ENCODE results near the gene SLC29A1.

SLC29A1 gene

DNA sequence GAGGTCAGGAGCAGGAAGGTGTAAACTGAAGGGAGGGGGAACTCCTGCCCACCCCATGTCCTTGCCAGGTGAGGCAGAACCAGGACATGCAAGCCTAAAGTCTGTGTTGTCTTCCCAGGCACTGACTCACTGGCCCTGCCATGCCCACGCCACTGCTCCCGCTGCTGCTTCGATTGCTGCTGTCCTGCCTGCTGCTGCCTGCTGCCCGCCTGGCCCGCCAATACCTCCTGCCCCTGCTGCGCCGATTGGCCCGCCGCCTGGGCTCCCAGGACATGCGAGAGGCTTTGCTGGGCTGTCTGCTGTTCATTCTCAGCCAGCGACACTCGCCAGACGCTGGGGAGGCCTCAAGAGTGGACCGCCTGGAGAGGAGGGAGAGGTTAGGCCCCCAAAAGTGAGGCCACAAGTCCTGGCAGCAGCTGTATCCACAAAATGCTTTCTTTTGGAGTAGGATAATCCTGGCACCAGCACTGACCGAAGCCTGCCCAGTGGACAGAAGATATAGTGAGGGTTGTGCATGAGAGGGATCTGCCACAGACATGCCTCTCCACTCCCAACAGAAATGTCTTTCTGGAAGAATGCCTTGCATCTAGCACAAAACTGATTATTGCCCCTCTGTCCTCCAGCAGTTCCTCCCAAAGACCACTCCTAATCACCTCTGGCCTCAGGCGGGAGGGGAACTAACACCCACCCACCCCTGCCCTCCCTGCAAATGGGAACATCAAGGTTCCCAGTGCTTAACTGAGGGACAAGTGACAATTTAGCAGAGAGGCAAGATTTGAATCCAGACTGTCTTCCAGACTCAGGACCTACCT is 5.9 kb upstream of the SLC29A1 start:
- DNase-seq (ENCODE audit: low read depth), result no peak
- TF ChIP-seq, protein P1, sequence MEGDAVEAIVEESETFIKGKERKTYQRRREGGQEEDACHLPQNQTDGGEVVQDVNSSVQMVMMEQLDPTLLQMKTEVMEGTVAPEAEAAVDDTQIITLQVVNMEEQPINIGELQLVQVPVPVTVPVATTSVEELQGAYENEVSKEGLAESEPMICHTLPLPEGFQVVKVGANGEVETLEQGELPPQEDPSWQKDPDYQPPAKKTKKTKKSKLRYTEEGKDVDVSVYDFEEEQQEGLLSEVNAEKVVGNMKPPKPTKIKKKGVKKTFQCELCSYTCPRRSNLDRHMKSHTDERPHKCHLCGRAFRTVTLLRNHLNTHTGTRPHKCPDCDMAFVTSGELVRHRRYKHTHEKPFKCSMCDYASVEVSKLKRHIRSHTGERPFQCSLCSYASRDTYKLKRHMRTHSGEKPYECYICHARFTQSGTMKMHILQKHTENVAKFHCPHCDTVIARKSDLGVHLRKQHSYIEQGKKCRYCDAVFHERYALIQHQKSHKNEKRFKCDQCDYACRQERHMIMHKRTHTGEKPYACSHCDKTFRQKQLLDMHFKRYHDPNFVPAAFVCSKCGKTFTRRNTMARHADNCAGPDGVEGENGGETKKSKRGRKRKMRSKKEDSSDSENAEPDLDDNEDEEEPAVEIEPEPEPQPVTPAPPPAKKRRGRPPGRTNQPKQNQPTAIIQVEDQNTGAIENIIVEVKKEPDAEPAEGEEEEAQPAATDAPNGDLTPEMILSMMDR (conservative IDR thresholded peaks at IDR 0.05; ENCODE audit: control insufficient read depth, insufficient read depth, low read depth, low read length), result no peak
- H3K4me3 ChIP-seq (ENCODE audit: control insufficient read depth, low read depth, low read length), result no peak overlapping the region

DNA sequence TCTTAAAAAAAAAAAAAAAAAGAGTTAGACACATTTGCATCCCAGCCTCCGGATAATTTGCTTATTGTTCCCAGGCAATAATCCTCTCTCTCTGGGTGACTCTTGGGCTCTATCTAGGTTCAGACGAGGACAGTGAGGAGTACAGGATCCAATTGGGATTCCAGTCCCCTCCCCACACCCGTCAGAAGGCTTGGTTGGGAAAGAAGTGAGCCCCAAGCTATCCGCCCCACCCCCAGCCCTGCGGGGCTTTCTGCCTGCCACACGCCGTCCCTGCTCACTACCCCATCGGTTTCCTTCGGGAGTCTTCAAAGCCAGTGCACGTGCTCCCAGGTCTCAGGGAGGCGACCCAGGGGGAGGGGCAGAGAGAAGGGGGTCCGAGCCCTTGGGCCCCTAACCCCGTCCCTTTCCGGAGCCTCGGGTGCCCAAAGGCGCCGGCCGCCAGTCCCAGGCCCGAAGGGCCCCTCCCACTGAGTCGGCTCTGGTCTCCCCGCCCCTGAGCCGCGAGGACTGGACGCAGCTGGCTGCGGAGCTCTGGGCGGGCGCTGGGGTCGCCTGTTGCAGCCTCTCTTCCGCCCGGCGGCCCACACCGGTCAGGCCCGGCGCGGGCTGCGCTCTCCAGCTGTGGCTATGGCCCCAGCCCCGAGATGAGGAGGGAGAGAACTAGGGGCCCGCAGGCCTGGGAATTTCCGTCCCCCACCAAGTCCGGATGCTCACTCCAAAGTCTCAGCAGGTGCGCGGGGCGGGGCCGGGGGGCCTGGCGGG is 4.2 kb upstream of the SLC29A1 start:
- H3K4me3 ChIP-seq (ENCODE audit: control insufficient read depth, low read depth, low read length), result peak overlapping the region; percentile 34
- peak; percentile 28 for DNase-seq (ENCODE audit: low read depth)
- TF ChIP-seq, protein P1 (conservative IDR thresholded peaks at IDR 0.05; ENCODE audit: control insufficient read depth, insufficient read depth, low read depth, low read length), result no peak

- TF ChIP-seq, protein P1 (conservative IDR thresholded peaks at IDR 0.05; ENCODE audit: control insufficient read depth, insufficient read depth, low read depth, low read length), result no peak
- no peak overlapping the region for H3K4me3 ChIP-seq (ENCODE audit: control insufficient read depth, low read depth, low read length)
- DNase-seq (ENCODE audit: low read depth), result no peak
Measured at GRCh38 chr6:44219815-44220784, 3.3 kb upstream of the SLC29A1 start.

DNA sequence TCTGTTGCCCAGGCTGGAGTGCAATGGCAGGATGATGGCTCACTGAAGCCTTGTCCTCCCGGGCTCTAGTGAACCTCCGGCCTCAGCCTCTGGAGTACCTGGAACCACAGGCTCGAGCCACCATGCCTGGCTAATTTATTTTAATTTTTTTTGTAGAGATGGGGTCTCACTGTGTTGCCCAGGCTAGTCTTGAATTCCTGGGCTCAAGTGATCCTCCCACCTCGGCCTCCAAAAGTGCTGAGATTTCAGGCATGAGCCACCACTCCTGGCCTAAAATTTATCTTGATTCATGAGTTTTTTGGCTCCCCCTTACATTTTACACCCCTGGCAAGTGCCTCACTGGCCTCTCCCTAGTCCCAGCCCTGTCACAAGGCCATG is 2.5 kb upstream of the SLC29A1 start:
- TF ChIP-seq, protein P1 (conservative IDR thresholded peaks at IDR 0.05; ENCODE audit: control insufficient read depth, insufficient read depth, low read depth, low read length), result no peak
- H3K4me3 ChIP-seq (ENCODE audit: control insufficient read depth, low read depth, low read length), result no peak overlapping the region
- DNase-seq (ENCODE audit: low read depth), result no peak

- no peak overlapping the region for H3K4me3 ChIP-seq (ENCODE audit: control insufficient read depth, low read depth, low read length)
- DNase-seq (ENCODE audit: low read depth), result peak; percentile 76
- TF ChIP-seq, protein P1 (conservative IDR thresholded peaks at IDR 0.05; ENCODE audit: control insufficient read depth, insufficient read depth, low read depth, low read length), result peak; percentile 82
Measured at GRCh38 chr6:44221291-44221960, 2.0 kb upstream of the SLC29A1 start.

DNA sequence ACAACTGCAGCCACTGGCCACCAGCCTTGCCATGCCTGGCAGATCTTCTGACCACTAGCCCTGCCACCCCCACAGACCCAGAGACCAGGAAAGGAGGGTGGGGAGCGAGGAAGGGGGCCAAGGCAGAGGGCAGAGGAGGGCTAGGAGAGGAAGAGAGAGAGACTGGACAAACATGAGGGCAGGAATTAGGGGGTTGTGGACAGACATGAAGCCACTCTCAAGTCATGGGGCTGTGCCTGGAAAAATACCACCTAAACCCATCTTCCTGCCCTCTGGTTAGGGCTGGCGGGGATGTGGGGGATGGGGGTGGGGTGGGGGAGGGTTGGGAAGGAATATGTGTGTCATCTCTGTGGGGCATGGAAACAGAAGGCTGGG is 1.4 kb upstream of the SLC29A1 start:
- no peak for DNase-seq (ENCODE audit: low read depth)
- TF ChIP-seq, protein P1 (conservative IDR thresholded peaks at IDR 0.05; ENCODE audit: control insufficient read depth, insufficient read depth, low read depth, low read length), result no peak
- H3K4me3 ChIP-seq (ENCODE audit: control insufficient read depth, low read depth, low read length), result no peak overlapping the region
